GM12872 (cell line): ENCODE measurements around the gene VPS35.

Experiments
- TF ChIP-seq, protein P1 (sequence below): IDR thresholded peaks from 3 replicates; pipeline ENCODE4 v1.5.1; 2011; ENCODE audit warnings: low read depth, mild to moderate bottlenecking, low read length, moderate library complexity; ENCODE audit not compliant: insufficient read depth

Gene VPS35

DNA sequence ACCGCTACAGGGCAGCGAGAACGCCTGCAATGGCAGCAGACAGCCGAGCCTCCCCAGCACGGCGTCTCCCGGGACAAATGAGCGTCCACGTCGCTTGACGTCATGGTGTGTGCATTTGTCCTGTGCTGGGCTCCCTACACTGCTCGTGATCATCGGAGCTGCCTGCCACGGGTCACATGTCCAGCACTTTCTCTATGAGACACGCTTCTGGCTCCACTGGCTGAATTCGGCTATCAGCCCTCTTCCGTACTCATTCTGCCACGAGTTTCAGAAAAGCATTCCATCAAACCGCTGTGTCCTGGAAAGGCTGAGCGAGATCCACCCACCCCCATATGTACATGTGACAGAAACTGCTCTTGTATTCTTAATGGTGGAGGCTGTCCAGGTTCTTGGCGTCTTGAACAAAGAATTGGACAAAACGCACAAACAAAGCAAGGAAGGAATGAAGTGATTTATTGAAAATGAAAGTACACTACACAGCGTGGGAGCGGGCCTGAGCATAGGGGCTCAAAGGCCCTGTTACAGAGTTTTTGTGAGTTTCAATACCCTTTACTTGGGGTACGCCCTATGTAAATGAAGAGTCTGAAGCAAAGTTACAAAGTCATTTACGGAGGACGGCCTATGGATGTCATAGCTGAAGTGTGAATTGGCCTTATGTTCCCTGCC, 39.3 kb downstream of the VPS35 start:
- TF ChIP-seq, protein P1, sequence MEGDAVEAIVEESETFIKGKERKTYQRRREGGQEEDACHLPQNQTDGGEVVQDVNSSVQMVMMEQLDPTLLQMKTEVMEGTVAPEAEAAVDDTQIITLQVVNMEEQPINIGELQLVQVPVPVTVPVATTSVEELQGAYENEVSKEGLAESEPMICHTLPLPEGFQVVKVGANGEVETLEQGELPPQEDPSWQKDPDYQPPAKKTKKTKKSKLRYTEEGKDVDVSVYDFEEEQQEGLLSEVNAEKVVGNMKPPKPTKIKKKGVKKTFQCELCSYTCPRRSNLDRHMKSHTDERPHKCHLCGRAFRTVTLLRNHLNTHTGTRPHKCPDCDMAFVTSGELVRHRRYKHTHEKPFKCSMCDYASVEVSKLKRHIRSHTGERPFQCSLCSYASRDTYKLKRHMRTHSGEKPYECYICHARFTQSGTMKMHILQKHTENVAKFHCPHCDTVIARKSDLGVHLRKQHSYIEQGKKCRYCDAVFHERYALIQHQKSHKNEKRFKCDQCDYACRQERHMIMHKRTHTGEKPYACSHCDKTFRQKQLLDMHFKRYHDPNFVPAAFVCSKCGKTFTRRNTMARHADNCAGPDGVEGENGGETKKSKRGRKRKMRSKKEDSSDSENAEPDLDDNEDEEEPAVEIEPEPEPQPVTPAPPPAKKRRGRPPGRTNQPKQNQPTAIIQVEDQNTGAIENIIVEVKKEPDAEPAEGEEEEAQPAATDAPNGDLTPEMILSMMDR = no peak

DNA sequence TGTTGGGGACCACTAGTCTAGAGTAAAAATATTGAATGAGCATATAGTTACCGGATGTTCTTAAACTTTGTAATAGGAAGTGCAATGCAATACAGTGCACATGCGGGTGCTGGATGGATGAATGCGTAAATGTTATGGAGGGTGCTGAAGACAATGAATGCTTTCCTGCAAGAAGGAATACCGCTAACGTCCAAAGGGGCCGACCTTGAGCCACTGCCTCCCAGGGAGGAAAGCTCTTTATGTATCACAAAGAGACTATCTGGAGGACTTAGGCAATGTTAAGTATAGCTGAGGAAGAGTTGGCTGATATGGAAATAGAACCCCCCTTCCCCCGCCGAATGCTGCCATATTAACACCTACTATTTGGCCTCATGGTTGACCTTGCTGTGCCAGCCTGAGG, 40.3 kb downstream of the VPS35 start:
- TF ChIP-seq, protein P1 = no peak

DNA sequence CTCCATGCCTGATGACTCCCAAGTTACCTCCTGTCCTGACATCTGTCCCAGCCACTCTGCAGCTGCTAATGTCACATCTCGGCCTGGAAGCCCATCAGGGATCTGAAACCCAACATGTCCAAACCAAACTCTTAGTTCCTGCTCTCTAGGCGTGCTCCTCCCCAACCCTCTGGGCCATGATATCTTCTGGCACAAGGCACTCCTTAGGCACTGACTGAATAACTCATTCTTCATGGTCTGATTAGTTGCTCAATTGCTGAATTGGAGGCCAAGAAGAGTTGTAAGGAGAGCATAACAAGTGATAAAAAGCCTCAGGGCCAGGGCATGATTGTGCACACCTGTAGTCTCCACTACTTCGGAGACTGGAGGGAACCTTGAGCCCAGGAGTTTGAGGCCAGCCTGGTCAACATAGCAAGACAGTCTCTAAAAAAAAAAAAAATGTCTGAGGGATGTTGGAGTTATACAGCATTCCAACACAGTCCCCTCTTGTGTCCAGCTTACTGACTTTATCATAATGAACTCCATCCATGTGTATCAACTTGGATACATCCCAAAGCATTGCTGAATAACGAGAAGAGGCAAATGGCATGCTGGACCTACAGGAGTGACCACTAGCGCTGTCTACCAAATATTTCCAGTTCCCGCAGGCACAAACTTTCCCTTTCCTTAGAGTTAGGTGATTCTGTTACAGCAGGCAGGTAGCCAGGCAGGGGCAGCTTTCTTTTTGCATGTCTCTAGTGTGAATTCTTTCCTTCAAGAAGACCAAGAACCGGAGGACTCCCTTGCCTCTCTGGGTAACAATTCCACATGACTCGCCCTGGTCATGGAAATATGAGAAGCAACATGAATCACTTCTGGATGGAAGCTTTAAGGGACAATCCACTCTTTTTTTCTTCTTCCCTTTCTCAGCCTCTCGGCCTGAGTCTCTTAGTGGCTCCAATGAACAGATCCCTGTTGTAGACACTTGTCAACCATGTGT, 49.7 kb downstream of the VPS35 start:
- TF ChIP-seq, protein P1 = no peak

DNA sequence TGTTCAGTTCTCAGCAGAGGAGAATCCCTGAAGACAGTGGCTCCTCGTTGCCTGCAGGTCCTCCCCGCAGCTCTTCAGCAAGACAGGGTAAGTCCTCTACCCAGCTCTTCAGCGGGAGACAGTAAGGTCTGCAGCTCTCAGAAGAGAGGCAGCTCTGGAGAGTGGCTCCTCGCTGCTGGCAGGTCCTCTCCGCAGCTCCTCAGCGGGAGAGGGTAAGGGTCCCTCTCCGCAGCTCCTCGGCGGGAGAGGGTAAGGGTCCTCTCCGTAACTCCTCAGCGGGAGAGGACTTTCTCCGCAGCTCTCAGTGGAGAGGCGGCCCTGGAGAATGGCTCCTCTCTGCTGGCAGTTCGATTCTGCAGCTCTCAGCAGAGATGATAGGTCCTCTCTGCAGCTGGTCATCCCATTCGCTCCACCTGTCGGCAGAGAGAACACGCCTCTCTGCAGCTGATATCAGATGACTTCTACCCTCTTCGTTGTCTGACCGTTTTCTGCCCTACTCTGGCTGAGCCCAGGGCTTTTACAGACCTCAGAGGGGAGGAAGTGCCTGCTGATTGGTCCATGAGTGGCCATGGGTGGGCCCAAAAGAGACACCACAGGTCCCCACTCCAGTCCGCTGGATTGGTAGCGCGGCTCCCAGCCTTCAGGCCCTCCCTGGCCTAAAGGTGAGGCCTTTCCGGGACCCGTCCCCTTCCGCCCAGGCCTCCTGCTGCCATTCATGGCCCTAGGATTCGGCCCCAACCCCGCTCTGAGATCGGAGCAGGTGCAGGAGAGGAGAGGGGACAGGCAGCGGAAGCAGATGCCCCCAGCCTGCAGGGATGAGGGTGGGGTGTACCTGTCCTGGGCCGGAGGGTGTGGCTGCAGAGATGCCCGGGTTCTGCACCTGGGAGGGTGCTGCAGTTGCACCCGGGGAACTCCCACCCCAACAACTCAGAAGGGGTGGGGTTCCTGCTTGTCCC, 55.9 kb downstream of the VPS35 start:
- TF ChIP-seq, protein P1 = no peak

DNA sequence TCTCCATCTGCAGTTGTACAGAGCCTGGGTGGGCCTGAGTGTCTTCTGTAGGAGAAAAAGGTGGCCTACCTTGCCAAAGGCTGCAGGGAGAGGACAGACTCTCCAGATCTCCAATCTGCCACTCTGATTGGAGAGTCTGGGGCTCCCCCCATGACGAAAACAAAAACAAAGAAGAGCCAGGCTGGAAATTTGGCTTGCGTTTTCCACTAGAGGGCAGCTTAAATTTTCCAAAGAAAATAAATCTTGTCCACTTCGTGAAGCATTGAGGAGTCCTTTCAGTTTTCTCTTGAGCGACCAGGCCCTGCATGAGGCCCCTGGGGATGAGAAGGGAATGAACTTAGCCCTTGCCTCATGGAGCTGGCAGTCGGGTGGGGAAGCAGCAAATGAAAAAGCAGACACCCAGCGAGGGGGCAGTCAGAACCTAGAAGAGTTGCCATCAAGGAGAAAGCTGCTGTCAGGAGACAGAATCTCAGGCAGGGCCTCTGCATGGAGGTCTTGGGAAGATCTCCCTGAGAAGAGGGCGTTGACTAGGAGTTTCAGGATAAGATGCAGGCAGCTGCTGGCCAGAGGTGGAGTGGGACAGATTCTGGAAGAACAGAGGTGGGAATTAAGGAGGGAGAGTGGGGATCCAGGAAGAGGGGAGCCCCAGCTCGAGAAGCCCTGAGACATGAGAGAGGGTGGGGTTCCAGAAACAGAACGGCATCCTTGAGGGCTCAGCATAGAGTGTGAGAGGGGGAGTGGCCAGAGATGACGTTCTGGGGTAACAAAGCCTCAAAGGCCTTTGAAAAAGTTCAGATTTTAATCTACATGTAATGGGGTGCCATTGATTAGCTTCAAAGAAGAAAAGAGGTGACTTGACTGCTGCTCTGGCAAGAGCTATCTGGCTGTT, 59.4 kb downstream of the VPS35 start:
- TF ChIP-seq, protein P1 = peak; percentile 13; the same call in 1 of the 3 replicates

DNA sequence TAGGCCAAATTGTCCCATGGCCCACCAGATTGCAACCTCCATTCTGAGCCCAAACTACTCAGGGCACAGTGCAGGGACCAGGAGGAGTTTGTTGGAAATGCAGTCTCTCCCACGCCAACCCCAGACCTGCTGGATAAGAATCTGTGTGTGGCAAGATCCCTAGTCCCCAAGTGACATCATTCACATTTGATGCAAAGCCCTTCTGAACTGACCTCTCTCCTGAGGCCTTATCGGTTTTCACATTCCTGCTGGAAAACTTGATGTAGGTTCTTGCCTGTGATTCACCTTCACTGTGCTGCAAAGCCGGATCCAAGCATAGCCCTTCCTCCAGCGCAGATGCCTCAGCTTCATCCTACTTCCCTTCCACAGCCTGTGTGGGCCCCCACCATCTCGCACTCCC, 61.2 kb downstream of the VPS35 start:
- TF ChIP-seq, protein P1 = no peak
